Stomach (tissue), 9 donors: Measurements from ENCODE around the gene GALNT2. TPM values are rescaled to one million over a fixed set of nuclear protein-coding genes. Genes with fewer than 3 reads are reported as not detected.

Experiments used
- DNase-seq, 2 donors: peaks; one replicate each; pipeline versions ENCODE4 v3.0.0 to v3.0.0-alpha.2; 2013 to 2019
- H3K27ac ChIP-seq, 5 donors: fragments of 200-600 bp in 4 of 5; sonication (generic) in 4 of 5; one replicate each; pipeline ENCODE4 v1.5.1; 2013 to 2019; ENCODE audit warnings: mild to moderate bottlenecking in 1 of 5, moderate library complexity in 1 of 5
- H3K27me3 ChIP-seq, 3 donors: fragments of 200-600 bp; sonication (generic); one replicate each; pipeline ENCODE4 v1.5.1; 2017 to 2019; ENCODE audit warnings: mixed run types in 1 of 3
- H3K36me3 ChIP-seq, 4 donors: fragments of 200-600 bp; sonication (generic); 1 replicate in 3 of 4; 2 replicates in 1 of 4; pipeline ENCODE4 v1.5.1; 2016 to 2019
- H3K4me1 ChIP-seq, 4 donors: fragments of 200-600 bp; sonication (generic); one replicate each; pipeline ENCODE4 v1.5.1; 2016 to 2019
- H3K4me3 ChIP-seq, 4 donors: fragments of 200-600 bp; sonication (generic) in 3 of 4; one replicate each; pipeline ENCODE4 v1.5.1; 2016 to 2019; ENCODE audit warnings: mild to moderate bottlenecking in 1 of 4
- H3K9me3 ChIP-seq, 4 donors: fragments of 200-600 bp; sonication (generic); one replicate each; pipeline ENCODE4 v1.5.1; 2016 to 2019
- CTCF ChIP-seq, 7 experiments: fragments of 450-650 bp in 4 of 7; fragments of 200-600 bp in 3 of 7; sonication (generic) in 3 of 7; IDR thresholded peaks; one replicate each; pipeline ENCODE4 v1.5.1; 2016 to 2019; ENCODE audit warnings: antibody characterized with exemption in 7 of 7, control low read depth in 2 of 7, mild to moderate bottlenecking in 1 of 7
- EP300 ChIP-seq: sonication (generic); formaldehyde crosslinking; IDR thresholded peaks from one replicate; pipeline ENCODE4 v1.6.1; 2017; ENCODE audit warnings: antibody characterized with exemption
- POLR2A ChIP-seq, 4 donors: fragments of 450-650 bp; IDR thresholded peaks; one replicate each; pipeline ENCODE4 v1.6.1; 2016; ENCODE audit warnings: antibody characterized with exemption in 4 of 4, control low read depth in 2 of 4, mild to moderate bottlenecking in 1 of 4, moderate library complexity in 1 of 4
- POLR2AphosphoS5 ChIP-seq, 3 donors: sonication (generic); formaldehyde crosslinking; IDR thresholded peaks; one replicate each; pipeline ENCODE4 v1.6.1; 2016; ENCODE audit warnings: antibody characterized with exemption in 3 of 3
- WGBS, 5 donors: extraction: QIAGEN DNeasy Blood & Tissue Kit in 3 of 5; methylation state at CpG; one replicate each; pipeline versions ENCODE4 v1.1.5 to v1.1.7; 2013 to 2018; 5-methylcytosine and 5-hydroxymethylcytosine counted together
- intact Hi-C: fragments of 100-400 bp; cut with DNase I; formaldehyde crosslinking; loops from one replicate; pipeline ENCODE4 v1.15.1; 2023; ENCODE audit warnings: low total_unique reads
- polyA plus RNA-seq, 3 donors: library from polyadenylated mRNA; stranded (reverse); fragments of 200-250 nt; gene quantifications; one replicate each; pipeline ENCODE4 v1.2.3, GENCODE V29; 2013
- total RNA-seq, 5 donors: library from RNA; depleted of rRNA; stranded (reverse); fragments of >200 nt; gene quantifications; one replicate each; pipeline versions ENCODE4 v1.1.0 to v1.2.3, GENCODE V29; 2014 to 2016
- donor health status: healthy with polysubstance abuse.
- donor health status: Bipolar disorder and iron deficiency.
- donor health status: healthy.

Gene GALNT2
- total and polyA plus RNA-seq, 8 donors, result 5.5 to 101 (median 43.1) TPM

- TF ChIP-seq CTCF (IDR thresholded peaks at IDR 0.05), result no peak
- TF ChIP-seq POLR2AphosphoS5 (IDR thresholded peaks at IDR 0.05), result no peak
- TF ChIP-seq POLR2A (IDR thresholded peaks at IDR 0.05), result no peak
- no peak for TF ChIP-seq EP300
- DNase-seq, result no peak
- Histone ChIP-seq H3K36me3 (no peaks in the 10 kb centered on the region), H3K4me3 (no peak overlapping the region), H3K27ac (no peak overlapping the region), H3K9me3 (no peaks in the 10 kb centered on the region), H3K27me3 (no peaks in the 10 kb centered on the region), H3K4me1 (no peaks in the 10 kb centered on the region)
- intact Hi-C loops, result no loop called here
- WGBS, 5 donors, result 84 to 92% (median 88%) methylated on average over 9 of the region's 9 CpGs
These were observed 260.9 kb downstream of the GALNT2 start for GRCh38 chr1:230327892-230328284.

- no peak overlapping the region for H3K27ac ChIP-seq
- no peak for DNase-seq
- H3K4me1 ChIP-seq, result no peaks in the 10 kb centered on the region
- no peaks in the 10 kb centered on the region for H3K9me3 ChIP-seq
- no peaks in the 10 kb centered on the region for H3K27me3 ChIP-seq
- 85 to 93% (median 90%) methylated on average over 7 of the region's 7 CpGs for WGBS, 5 donors
- no peak overlapping the region for H3K4me3 ChIP-seq
- H3K36me3 ChIP-seq, result no peaks in the 10 kb centered on the region
- TF ChIP-seq POLR2AphosphoS5 (IDR thresholded peaks at IDR 0.05) (no peak), CTCF (IDR thresholded peaks at IDR 0.05) (no peak), EP300 (no peak), POLR2A (IDR thresholded peaks at IDR 0.05) (no peak)
- intact Hi-C loops, result no loop called here
These were observed 261.4 kb downstream of the GALNT2 start for GRCh38 chr1:230328342-230329015.

GRCh38 chr1:230330157-230330556 lies 263.1 kb downstream of the GALNT2 start:
- DNase-seq, result no peak
- no peak overlapping the region for H3K4me3 ChIP-seq
- no peak overlapping the region for H3K27ac ChIP-seq
- WGBS, 5 donors, result 87 to 91% (median 90%) methylated on average over 7 of the region's 7 CpGs
- intact Hi-C loops, result no loop called here
- no peaks in the 10 kb centered on the region for H3K27me3 ChIP-seq
- H3K9me3 ChIP-seq, result no peaks in the 10 kb centered on the region
- H3K36me3 ChIP-seq, result no peaks in the 10 kb centered on the region
- no peaks in the 10 kb centered on the region for H3K4me1 ChIP-seq
- TF ChIP-seq EP300, result no peak
